Measurements from ENCODE around the gene GPR176.
"Not testable (repeated sequence)": the region's sequence is repeated elsewhere in the genome, so short reads cannot be mapped to it uniquely, and the experiment has no call there.

Gene GPR176

DNA sequence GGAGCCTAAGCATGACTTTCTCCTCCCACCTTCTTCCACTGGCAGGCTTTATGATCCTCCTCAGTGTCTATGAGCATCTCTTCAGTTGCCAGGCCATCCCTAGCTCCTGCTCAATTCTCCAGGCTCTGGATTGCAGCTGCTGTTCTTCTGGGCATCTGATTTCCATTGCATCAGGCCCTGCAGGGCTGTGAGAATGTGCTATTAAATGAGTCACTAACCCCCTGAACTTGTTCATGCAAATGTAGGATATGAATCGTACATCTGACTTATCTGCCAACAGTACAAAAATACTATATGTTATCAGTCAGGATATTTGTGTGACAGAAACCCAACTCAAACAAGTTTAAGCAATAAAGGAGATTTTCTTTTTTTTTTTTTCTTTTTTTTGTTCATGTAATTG lies 11.9 kb downstream of the GPR176 start:
- TF ChIP-seq FOXK2 (IDR thresholded peaks at IDR 0.05) (no peak), FOXA1 (IDR thresholded peaks at IDR 0.05) (no peak), BHLHE40 (IDR thresholded peaks at IDR 0.05; ENCODE audit: borderline replicate concordance) (no peak), ZNF384 (IDR thresholded peaks at IDR 0.05) (no peak), L3MBTL2 (conservative IDR thresholded peaks at IDR 0.05) (no peak), HDGF (IDR thresholded peaks at IDR 0.05; ENCODE audit: borderline replicate concordance) (no peak), TARDBP (IDR thresholded peaks at IDR 0.05) (no peak), LEF1 (IDR thresholded peaks at IDR 0.05; ENCODE audit: borderline replicate concordance) (no peak), ELF4 (IDR thresholded peaks at IDR 0.05) (no peak), FOXM1 (IDR thresholded peaks at IDR 0.05; ENCODE audit: borderline replicate concordance) (no peak)
- TF ChIP-seq, protein P1, sequence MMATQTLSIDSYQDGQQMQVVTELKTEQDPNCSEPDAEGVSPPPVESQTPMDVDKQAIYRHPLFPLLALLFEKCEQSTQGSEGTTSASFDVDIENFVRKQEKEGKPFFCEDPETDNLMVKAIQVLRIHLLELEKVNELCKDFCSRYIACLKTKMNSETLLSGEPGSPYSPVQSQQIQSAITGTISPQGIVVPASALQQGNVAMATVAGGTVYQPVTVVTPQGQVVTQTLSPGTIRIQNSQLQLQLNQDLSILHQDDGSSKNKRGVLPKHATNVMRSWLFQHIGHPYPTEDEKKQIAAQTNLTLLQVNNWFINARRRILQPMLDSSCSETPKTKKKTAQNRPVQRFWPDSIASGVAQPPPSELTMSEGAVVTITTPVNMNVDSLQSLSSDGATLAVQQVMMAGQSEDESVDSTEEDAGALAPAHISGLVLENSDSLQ (IDR thresholded peaks at IDR 0.05), result no peak
- POLR2A ChIA-PET, result interaction anchor here (1.4 to 1.8 kb wide), 2 partner anchors 12 to 13 kb away, joined by 3 to 5 read pairs; partner anchors contain the start of gene GPR176
- no peak for DNase-seq (ENCODE audit: extremely low spot score)
- CTCF ChIA-PET, result no interaction called here

DNA sequence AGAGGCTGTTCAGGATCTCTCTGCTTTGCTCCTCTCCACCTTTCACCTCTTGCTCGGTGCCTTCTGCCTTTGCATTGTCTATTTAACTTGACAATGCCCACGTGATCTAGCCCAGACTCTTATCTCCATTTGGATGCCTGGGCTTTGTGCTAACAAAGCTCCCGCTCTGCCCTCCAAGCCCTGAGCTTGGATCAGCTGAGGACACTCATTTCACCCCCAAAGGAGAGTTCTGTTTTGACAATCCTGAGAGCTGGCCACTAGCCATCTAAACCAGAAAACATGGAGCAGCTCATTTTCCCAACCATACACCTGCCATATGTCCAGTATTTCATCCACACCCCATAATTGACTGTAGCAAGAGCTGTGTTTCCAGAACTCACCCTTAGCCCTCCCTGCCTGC lies 12.8 kb downstream of the GPR176 start:
- no peak for TF ChIP-seq CTBP1 (IDR thresholded peaks at IDR 0.05; ENCODE audit: borderline replicate concordance)
- no peak for TF ChIP-seq L3MBTL2 (conservative IDR thresholded peaks at IDR 0.05)
- no peak for DNase-seq (ENCODE audit: extremely low spot score)
- ChIA-PET CTCF (no interaction called here), POLR2A (interaction anchor here (1.4 to 1.8 kb wide), 2 partner anchors 13 to 14 kb away, joined by 3 to 5 read pairs; partner anchors contain the start of gene GPR176)

DNA sequence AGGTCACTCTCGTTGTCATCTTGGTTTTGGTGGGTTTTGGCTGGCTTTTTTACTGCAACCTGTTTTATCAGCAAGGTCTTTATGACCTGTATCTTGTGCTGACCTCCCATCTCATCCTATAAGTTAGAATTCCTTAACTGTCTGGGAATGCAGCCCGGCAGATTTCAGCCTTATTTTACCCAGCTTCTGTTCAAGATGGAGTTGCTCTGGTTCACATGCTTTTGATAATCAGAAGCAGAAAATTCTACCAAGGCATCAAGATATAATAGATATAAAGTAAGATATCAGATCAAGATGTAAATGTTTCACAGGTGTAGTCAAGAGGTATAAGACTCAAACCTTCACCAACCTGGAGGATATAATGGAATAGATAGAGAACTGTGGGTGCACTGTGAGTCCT lies 16.0 kb downstream of the GPR176 start:
- TF ChIP-seq NFRKB (IDR thresholded peaks at IDR 0.05), result no peak
- TF ChIP-seq SUZ12 (IDR thresholded peaks at IDR 0.05), result no peak
- TF ChIP-seq ARNT (IDR thresholded peaks at IDR 0.05), result no peak
- TF ChIP-seq HDGF (IDR thresholded peaks at IDR 0.05; ENCODE audit: borderline replicate concordance), result no peak
- no peak for TF ChIP-seq SP1 (IDR thresholded peaks at IDR 0.05)
- TF ChIP-seq FOXK2 (IDR thresholded peaks at IDR 0.05), result no peak
- no peak for TF ChIP-seq TARDBP (IDR thresholded peaks at IDR 0.05)
- TF ChIP-seq FOXM1 (IDR thresholded peaks at IDR 0.05; ENCODE audit: borderline replicate concordance), result no peak
- TF ChIP-seq ZNF384 (IDR thresholded peaks at IDR 0.05), result no peak
- TF ChIP-seq, protein P1 (IDR thresholded peaks at IDR 0.05), result no peak
- no peak for TF ChIP-seq CTBP1 (IDR thresholded peaks at IDR 0.05; ENCODE audit: borderline replicate concordance)
- TF ChIP-seq FOXA1 (IDR thresholded peaks at IDR 0.05), result no peak
- TF ChIP-seq L3MBTL2 (conservative IDR thresholded peaks at IDR 0.05), result no peak
- ChIA-PET CTCF (no interaction called here), POLR2A (interaction anchor here (1.0 kb wide), 1 partner anchor 17 kb away, joined by 4 read pairs; no protein-coding TSS in a partner anchor)
- DNase-seq (ENCODE audit: extremely low spot score), result no peak

DNA sequence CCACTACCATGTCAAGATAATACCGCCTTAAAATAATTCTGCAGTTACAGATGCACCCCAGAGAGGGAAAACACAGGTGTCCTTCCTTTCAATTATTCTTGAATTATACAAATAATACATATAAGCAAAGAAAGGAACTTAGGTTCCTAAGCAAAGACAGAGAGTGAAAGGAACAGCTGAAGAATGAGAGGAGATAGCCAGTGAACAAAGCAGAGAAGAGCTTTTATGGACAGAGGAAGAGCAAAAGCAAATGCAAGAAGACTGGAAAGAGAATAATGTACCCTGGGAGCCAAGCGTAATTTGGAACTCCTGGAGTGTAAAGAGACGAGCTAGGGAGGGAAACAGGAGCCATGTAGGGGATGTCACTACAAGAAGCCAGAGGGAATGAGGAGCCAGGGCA lies 21.7 kb downstream of the GPR176 start:
- POLR2A ChIA-PET, result no interaction called here
- CTCF ChIA-PET, result no interaction called here
- no peak for TF ChIP-seq NFRKB (IDR thresholded peaks at IDR 0.05)
- no peak for TF ChIP-seq ARNT (IDR thresholded peaks at IDR 0.05)
- TF ChIP-seq FOXM1 (IDR thresholded peaks at IDR 0.05; ENCODE audit: borderline replicate concordance), result no peak
- TF ChIP-seq SUZ12 (IDR thresholded peaks at IDR 0.05), result no peak
- TF ChIP-seq ZNF384 (IDR thresholded peaks at IDR 0.05), result no peak
- no peak for TF ChIP-seq CTBP1 (IDR thresholded peaks at IDR 0.05; ENCODE audit: borderline replicate concordance)
- TF ChIP-seq FOXA1 (IDR thresholded peaks at IDR 0.05), result no peak
- no peak for TF ChIP-seq SP1 (IDR thresholded peaks at IDR 0.05)
- TF ChIP-seq LEF1 (IDR thresholded peaks at IDR 0.05; ENCODE audit: borderline replicate concordance), result no peak
- TF ChIP-seq TARDBP (IDR thresholded peaks at IDR 0.05), result no peak
- DNase-seq (ENCODE audit: extremely low spot score), result no peak

- DNase-seq (ENCODE audit: extremely low spot score), result no peak
- CTCF ChIA-PET, result no interaction called here
- TF ChIP-seq FOXK2 (IDR thresholded peaks at IDR 0.05) (no peak), NFRKB (IDR thresholded peaks at IDR 0.05) (no peak), ARNT (IDR thresholded peaks at IDR 0.05) (no peak), FOXA1 (IDR thresholded peaks at IDR 0.05) (no peak), ELF4 (IDR thresholded peaks at IDR 0.05) (no peak), BHLHE40 (IDR thresholded peaks at IDR 0.05; ENCODE audit: borderline replicate concordance) (no peak)
- TF ChIP-seq, protein P1 (IDR thresholded peaks at IDR 0.05), result no peak
- POLR2A ChIA-PET, result no interaction called here
Observed at GRCh38 chr15:39896846-39897245, 23.2 kb downstream of the GPR176 start.

DNA sequence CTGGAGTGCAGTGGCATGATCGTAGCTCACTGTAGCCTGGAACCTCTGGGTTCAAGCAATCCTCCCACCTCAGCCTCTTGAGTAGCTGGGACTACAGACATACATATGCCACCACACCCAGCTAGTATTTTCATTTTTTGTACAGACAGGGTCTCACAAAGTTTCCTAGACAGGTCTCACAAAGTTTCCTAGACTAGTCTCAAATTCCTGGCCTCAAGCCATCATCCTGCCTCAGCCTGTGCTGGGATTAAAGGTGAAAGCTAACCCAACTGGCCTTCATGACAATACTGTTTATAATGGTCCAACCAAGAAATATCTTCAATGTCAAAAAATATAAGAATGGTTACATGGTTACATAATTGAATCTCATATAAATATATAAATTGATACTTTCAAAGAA lies 24.0 kb downstream of the GPR176 start:
- DNase-seq (ENCODE audit: extremely low spot score), result no peak
- TF ChIP-seq BHLHE40 (IDR thresholded peaks at IDR 0.05; ENCODE audit: borderline replicate concordance), result no peak
- ChIA-PET CTCF (no interaction called here), POLR2A (no interaction called here)

- CTCF ChIA-PET, result interaction anchor here (0.6 kb wide), 1 partner anchor 25 kb away, joined by 3 read pairs; no protein-coding TSS in a partner anchor
- DNase-seq (ENCODE audit: extremely low spot score); POLR2A ChIA-PET: not testable (repeated sequence)
Observed at GRCh38 chr15:39893051-39893450, 27.0 kb downstream of the GPR176 start.

Data from HEK293T (cell line).